NCI-H146 treated with DMSO at 0.1 percent for 48 hours (cell line): ENCODE results near the gene CTXN1.
"Not testable (repeated sequence)": the region's sequence is repeated elsewhere in the genome, so short reads cannot be mapped to it uniquely, and the experiment has no call there.

Experiments
- DNase-seq: peaks from one replicate; lab custom pipeline; 2025; ENCODE audit not compliant: unreplicated experiment; lab: John Stamatoyannopoulos, UW

CTXN1 gene

DNA sequence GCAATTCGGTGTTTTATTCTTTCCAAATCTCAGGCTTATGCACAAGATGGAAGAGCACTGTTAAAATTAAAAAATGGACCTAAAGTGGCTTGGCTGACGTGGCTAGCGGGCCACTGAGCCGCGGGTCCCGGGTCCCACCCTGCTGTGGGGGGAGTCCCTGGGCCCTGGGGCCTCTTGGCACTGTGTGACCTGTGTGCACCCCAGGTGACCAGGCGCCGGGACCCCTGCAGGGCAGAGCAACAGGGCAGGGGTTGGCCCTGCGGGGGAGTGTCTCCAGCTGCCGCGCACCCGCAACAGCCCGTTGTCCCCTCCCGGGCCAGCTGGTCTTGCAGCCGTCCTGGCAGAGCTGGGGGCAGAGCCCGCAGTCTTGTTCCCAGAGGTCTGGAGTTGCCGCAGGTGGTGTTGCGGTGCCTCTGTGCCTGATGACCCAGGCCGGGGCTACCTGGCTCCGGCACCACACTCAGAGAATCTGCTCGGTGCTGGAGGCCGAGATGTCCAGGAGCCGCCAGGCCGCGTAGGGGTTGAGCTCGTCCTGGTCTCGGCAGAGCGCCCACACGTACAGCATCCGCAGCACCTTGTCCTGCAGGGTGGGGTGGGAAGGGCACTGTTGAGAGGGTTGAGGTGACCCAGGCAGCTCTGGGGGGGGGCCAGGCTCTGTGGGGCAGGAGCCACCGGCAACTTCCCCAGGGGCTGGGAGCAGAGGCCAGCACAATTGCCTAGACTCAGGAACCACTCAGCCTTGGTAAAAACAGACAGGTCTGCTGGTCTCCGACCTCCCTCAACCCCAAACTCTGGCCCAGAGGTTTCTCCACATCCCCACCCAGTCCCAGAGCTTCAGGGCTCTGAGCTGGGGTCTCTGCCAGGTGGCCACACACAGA is 1.0 kb upstream of the CTXN1 start:
- DNase-seq: no peak

- peak; percentile 37 for DNase-seq
These were observed 624 bp downstream of the CTXN1 start for GRCh38 chr19:7925171-7925851.

- DNase-seq: no peak
These were observed 1.2 kb downstream of the CTXN1 start for GRCh38 chr19:7924651-7925170.

GRCh38 chr19:7924241-7924640 is 1.7 kb downstream of the CTXN1 start:
- DNase-seq: no peak

- no peak for DNase-seq
These were observed 2.4 kb downstream of the CTXN1 start for GRCh38 chr19:7923295-7924191.

- no peak for DNase-seq
These were observed 3.1 kb downstream of the CTXN1 start for GRCh38 chr19:7922836-7923195.

- no peak for DNase-seq
These were observed 3.7 kb downstream of the CTXN1 start for GRCh38 chr19:7921967-7922835.

GRCh38 chr19:7921302-7921966 is 4.5 kb downstream of the CTXN1 start:
- no peak for DNase-seq

DNA sequence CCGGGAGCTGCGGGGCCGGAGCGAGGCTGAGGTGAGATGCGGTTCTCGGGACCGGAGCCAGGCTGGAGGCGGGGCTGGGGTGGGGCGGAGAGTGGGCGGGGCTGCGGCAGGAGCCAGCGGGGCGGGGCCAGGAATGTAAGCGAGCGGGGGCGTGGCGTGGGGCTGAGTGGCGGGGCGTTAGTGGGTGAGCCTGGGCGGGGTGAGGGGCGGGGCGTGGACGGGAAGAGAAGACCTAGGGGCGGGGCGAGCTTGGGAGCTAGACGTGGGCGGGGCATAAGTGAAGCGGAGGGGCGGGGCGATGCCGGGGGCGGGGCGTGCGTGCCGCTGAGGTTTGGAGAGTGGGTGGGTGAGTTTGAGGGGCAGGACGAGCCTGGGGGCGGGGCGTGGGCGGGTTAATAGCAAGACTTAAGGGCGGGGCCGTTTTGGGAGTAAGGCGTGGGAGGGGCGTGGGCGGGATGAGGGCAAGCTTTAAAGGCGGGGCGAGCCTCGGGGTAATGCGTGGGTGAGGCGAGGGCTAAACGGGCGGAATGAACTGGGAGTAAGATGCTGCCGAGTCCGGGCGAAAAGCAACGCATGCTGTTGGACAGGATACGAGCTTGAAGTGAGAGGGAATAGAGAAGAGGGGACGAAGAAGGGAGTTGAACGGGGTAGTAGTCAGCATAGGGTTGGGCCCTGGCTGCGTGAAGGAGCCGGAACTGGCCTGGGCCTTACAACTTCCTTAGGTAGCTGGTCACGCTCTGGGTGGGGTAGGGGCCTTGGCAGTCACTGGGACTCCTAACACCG is 5.2 kb downstream of the CTXN1 start:
- peak; percentile 82 for DNase-seq

- DNase-seq: peak; percentile 64
These were observed 6.1 kb downstream of the CTXN1 start, which contains the start of gene SNAPC2 for GRCh38 chr19:7919610-7920518. SNAPC2 (plus strand) TSS chr19:7920338; CDS start chr19:7920367, 29 bp downstream.

- no peak for DNase-seq
These were observed 7.1 kb downstream of the CTXN1 start for GRCh38 chr19:7918615-7919421.

GRCh38 chr19:7918062-7918614 is 7.8 kb downstream of the CTXN1 start:
- DNase-seq: not testable (repeated sequence)

DNA sequence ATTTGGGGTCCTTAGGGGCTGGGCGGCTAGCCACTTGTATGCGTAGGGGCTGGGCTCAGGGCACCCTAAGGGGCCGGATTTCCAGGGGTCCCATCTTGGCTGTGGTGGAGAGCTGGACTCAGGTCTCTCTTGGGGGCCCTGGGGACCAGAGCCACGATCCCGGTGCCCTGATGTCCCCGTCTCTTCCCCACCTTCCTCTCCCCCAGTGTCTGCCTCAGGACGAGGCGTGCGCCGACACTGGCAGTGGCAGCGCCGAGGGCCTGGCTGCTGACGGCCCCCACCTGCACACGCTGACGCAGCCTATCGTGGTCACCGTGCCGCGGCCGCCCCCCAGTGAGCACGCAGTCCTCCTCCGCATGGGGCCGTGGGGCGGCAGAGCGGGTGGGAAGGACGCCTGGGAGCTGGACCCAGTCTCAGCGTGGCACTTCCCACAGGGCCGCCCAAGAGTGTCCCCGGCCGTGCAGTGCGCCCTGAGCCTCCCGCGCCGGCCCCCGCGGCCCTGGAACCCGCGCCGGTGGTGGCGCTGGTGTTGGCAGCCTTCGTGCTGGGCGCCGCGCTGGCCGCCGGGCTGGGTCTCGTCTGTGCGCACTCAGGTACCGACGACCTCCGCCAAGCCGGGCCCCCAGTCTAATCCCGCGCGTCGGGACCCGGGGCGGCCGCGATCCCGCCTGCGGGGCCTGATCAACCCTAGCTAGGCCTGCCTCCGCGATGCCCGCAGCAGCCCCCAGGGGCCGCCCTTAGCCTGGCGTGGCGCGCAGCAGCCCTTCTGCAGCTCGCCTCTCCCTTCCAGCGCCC is 8.5 kb downstream of the CTXN1 start:
- DNase-seq: no peak

DNA sequence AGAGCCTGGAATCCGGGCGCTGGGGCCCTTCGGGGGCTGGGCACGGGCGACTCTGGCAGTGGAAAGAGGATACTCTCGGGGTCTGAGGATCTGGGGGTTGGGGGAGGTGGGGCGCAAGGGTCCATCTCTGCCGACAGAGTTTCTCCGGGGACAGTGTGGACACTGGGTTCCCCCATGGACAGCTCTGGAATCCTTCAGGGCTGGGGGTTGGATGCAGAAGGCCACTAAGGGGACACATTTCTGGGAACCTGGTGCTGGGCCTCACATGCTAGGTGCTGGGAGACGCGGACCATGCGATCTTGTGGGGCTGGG is 9.0 kb downstream of the CTXN1 start:
- DNase-seq: no peak

- DNase-seq: no peak
These were observed 9.6 kb downstream of the CTXN1 start for GRCh38 chr19:7916103-7916954.
